DMS53 (cell line): ENCODE results near the gene RNF4.

Source experiments
- DNase-seq: peaks from one replicate; lab custom pipeline; 2025; lab: John Stamatoyannopoulos, UW

The RNF4 gene

GRCh38 chr4:2468456-2469191, at the start of gene RNF4:
RNF4 (plus strand) TSS chr4:2469106; CDS start chr4:2490494, 21,388 bp downstream.
- DNase-seq = peak; percentile 100

GRCh38 chr4:2419814-2420213, 49.1 kb upstream of the RNF4 start:
- DNase-seq = no peak

- no peak for DNase-seq
Measured at GRCh38 chr4:2421928-2422327, 47.0 kb upstream of the RNF4 start.

- DNase-seq = no peak
Measured at GRCh38 chr4:2423066-2423465, 45.8 kb upstream of the RNF4 start.

- DNase-seq = no peak
Measured at GRCh38 chr4:2423695-2424094, 45.2 kb upstream of the RNF4 start.

GRCh38 chr4:2424581-2424980, 44.3 kb upstream of the RNF4 start:
- DNase-seq = no peak

GRCh38 chr4:2425386-2426068, 43.4 kb upstream of the RNF4 start:
- no peak for DNase-seq

GRCh38 chr4:2426069-2426397, 42.9 kb upstream of the RNF4 start:
- DNase-seq = no peak

GRCh38 chr4:2426711-2427275, 42.1 kb upstream of the RNF4 start:
- DNase-seq = no peak

- no peak for DNase-seq
Measured at GRCh38 chr4:2427383-2428334, 41.2 kb upstream of the RNF4 start.

- no peak for DNase-seq
Measured at GRCh38 chr4:2428496-2429213, 40.3 kb upstream of the RNF4 start.

- DNase-seq = peak; percentile 38
Measured at GRCh38 chr4:2429945-2430757, 38.8 kb upstream of the RNF4 start.

- DNase-seq = no peak
Measured at GRCh38 chr4:2432004-2432403, 36.9 kb upstream of the RNF4 start.

GRCh38 chr4:2432991-2433530, 35.8 kb upstream of the RNF4 start:
- no peak for DNase-seq

GRCh38 chr4:2433609-2434350, 35.1 kb upstream of the RNF4 start:
- no peak for DNase-seq

GRCh38 chr4:2434420-2434819, 34.5 kb upstream of the RNF4 start:
- no peak for DNase-seq

- DNase-seq = peak; percentile 77
Measured at GRCh38 chr4:2436301-2436700, 32.6 kb upstream of the RNF4 start.

- DNase-seq = no peak
Measured at GRCh38 chr4:2436761-2437474, 32.0 kb upstream of the RNF4 start.
